Measurements from ENCODE around the gene SLC25A10. TPM values are rescaled to one million over a fixed set of nuclear protein-coding genes. Genes with fewer than 3 reads are reported as not detected.

The SLC25A10 gene
- total and polyA plus RNA-seq, 2 of the 8 experiments (the other 6 are each of a cell fraction or from before 2014, with no cell fraction given) = 22.2 to 43.0 TPM

GRCh38 chr17:81733507-81734404, 21.7 kb downstream of the SLC25A10 start:
- POLR2A ChIA-PET (ENCODE audit: partially characterized antibody) = interaction anchor here (0.9 to 25.9 kb wide), 6 partner anchors 12 to 134 kb away, joined by 3 to 348 read pairs (median 4); partner anchors contain the start of genes ARHGDIA, MRPL12 and SLC25A10
- no peak for TF ChIP-seq RBBP5 (IDR thresholded peaks at IDR 0.05; ENCODE audit: borderline replicate concordance, low read depth, low read length)
- TF ChIP-seq GABPA (IDR thresholded peaks at IDR 0.05; ENCODE audit: borderline replicate concordance, insufficient read depth, low read length) = peak; percentile 69; the same call in 1 of the 2 replicates
- TF ChIP-seq SP1 (IDR thresholded peaks at IDR 0.05; ENCODE audit: low read depth, low read length) = no peak
- TF ChIP-seq CTCF (IDR thresholded peaks at IDR 0.05; ENCODE audit: control extremely low read depth in 1 of 3, insufficient read depth in 1 of 3, low read depth in 1 of 3, low read length in 3 of 3) = peak; percentile 90 to 96 (median 92)
- TF ChIP-seq CBX8 (IDR thresholded peaks at IDR 0.05; ENCODE audit: borderline replicate concordance, low read depth, low read length) = no peak
- peak in 1 of 2 experiments; percentile 66; a peak in 1 of 4 replicates for TF ChIP-seq SIN3A (conservative IDR thresholded peaks at IDR 0.05 in 1 of 2, IDR thresholded peaks at IDR 0.05 in 1 of 2; ENCODE audit: low read depth in 1 of 2, low read length in 2 of 2)
- no peak for TF ChIP-seq E2F6 (IDR thresholded peaks at IDR 0.05)

More at GRCh38 chr17:81733507-81734404, 21.7 kb downstream of the SLC25A10 start:
- Histone ChIP-seq H3K23ac (ENCODE audit: insufficient read length) (no peak overlapping the region), H3K14ac (ENCODE audit: insufficient read length) (no peak overlapping the region), H3K9ac (replicated peaks in 1 of 4; ENCODE audit: extremely low read depth in 1 of 4, low read depth in 3 of 4, low read length in 3 of 4) (no peak overlapping the region), H4K5ac (ENCODE audit: insufficient read length, low read depth, low read length) (no peak overlapping the region), H3K4me1 (replicated peaks in 1 of 4; ENCODE audit: control insufficient read depth in 3 of 4, insufficient read depth in 4 of 4, low read length in 3 of 4) (peaks cover 0 to 17% (median 5%) of the 10 kb centered on the region in 4 experiments; a peak in 5 of 7 replicates), H3K23me2 (ENCODE audit: low read depth, low read length) (no peaks in the 10 kb centered on the region; the same call in 1 of the 2 replicates), H4K91ac (replicated peaks; ENCODE audit: insufficient read length, low read length) (no peak overlapping the region), H3K18ac (ENCODE audit: extremely low read depth, low read length) (no peak overlapping the region), H2BK20ac (ENCODE audit: low read length) (no peak overlapping the region), H2AFZ (ENCODE audit: low read length) (no peak overlapping the region), H3K27me3 (replicated peaks in 1 of 4; ENCODE audit: control insufficient read depth in 3 of 4, extremely low read depth in 1 of 4, insufficient read depth in 3 of 4, low read length in 3 of 4) (no peaks in the 10 kb centered on the region; a peak in 1 of 7 replicates), H3K9me3 (ENCODE audit: insufficient read depth in 2 of 2, low read depth in 1 of 2, low read length in 1 of 2) (no peaks in the 10 kb centered on the region), H3K27ac (ENCODE audit: low read depth, low read length) (no peak overlapping the region), H3K56ac (replicated peaks; ENCODE audit: insufficient read length, low read depth, low read length) (no peak overlapping the region), H3K79me1 (ENCODE audit: low read depth, low read length) (no peaks in the 10 kb centered on the region), H4K8ac (ENCODE audit: extremely low read depth, insufficient read depth, low read length) (no peak overlapping the region), H3K36me3 (ENCODE audit: control insufficient read depth in 2 of 4, insufficient read depth in 4 of 4, low read length in 3 of 4) (no peaks in the 10 kb centered on the region), H2AK5ac (ENCODE audit: low read depth, low read length) (no peak overlapping the region), H2BK12ac (ENCODE audit: low read depth, low read length) (peak overlapping the region; percentile 50; the same call in 1 of the 2 replicates), H4K20me1 (replicated peaks in 1 of 2; ENCODE audit: control insufficient read depth in 1 of 2, insufficient read depth in 2 of 2, low read length in 2 of 2) (no peaks in the 10 kb centered on the region), H2BK120ac (replicated peaks; ENCODE audit: low read depth, low read length) (no peak overlapping the region), H3K4ac (replicated peaks; ENCODE audit: insufficient read length, low read depth, low read length) (no peak overlapping the region), H3K79me2 (ENCODE audit: control insufficient read depth in 1 of 2, insufficient read depth in 2 of 2, low read length in 2 of 2) (no peaks in the 10 kb centered on the region), H2BK15ac (ENCODE audit: low read length) (0 out of 2 replicates have a peak overlapping the region, but pooled peaks have one; percentile 16), H3K4me3 (ENCODE audit: extremely low read depth in 1 of 4, insufficient read depth in 2 of 4, low read depth in 3 of 4, low read length in 4 of 4) (no peak overlapping the region), H3K4me2 (ENCODE audit: insufficient read depth in 1 of 2, low read depth in 2 of 2, low read length in 2 of 2) (no peak overlapping the region), H2BK5ac (ENCODE audit: low read depth, low read length) (no peak overlapping the region)
- FAIRE-seq (no peak), DNase-seq (ENCODE audit: low read depth in 1 of 2, low spot score in 2 of 2) (peak in 1 of 2 experiments; percentile 97)
- 55% methylated on average over 30 of the region's 32 CpGs; no CpG with 5 or more reads in 1 of the 2 experiments for WGBS, 2 experiments (ENCODE audit: extremely low coverage in 1 of 2, insufficient coverage in 1 of 2, insufficient read length in 1 of 2, insufficient replicate concordance in 2 of 2, low coverage in 1 of 2, low lambda C conversion rate in 2 of 2, missing lambda C conversion rate in 1 of 2)
- CTCF ChIA-PET (ENCODE audit: partially characterized antibody) = interaction anchor here (0.6 to 2.9 kb wide), 16 partner anchors 12 to 297 kb away, joined by 3 to 21 read pairs (median 4); partner anchors contain the start of gene MCRIP1

Measured in H1 (cell line).